LNCAP (cell line): ENCODE measurements around the gene JARID2.

ENCODE experiments used
- CTCF ChIP-seq: fragments of 450-650 bp; IDR thresholded peaks from 2 replicates; pipeline ENCODE4 v1.5.1; 2017; ENCODE audit warnings: mild to moderate bottlenecking

Gene JARID2

GRCh38 chr6:15496345-15497131, 250.7 kb downstream of the JARID2 start:
- no peak for TF ChIP-seq CTCF

GRCh38 chr6:15498640-15499039, 252.8 kb downstream of the JARID2 start:
- no peak for TF ChIP-seq CTCF

- no peak for TF ChIP-seq CTCF
Observed at GRCh38 chr6:15499125-15499524, 253.3 kb downstream of the JARID2 start.

GRCh38 chr6:15499591-15499990, 253.7 kb downstream of the JARID2 start:
- TF ChIP-seq CTCF, result no peak

GRCh38 chr6:15500078-15500740, 254.3 kb downstream of the JARID2 start:
- TF ChIP-seq CTCF, result no peak

- TF ChIP-seq CTCF, result no peak
Observed at GRCh38 chr6:15500901-15501825, 255.3 kb downstream of the JARID2 start.

GRCh38 chr6:15501826-15502445, 256.1 kb downstream of the JARID2 start:
- no peak for TF ChIP-seq CTCF
